NOMO-1 treated with DMSO at 0.1 percent for 48 hours (cell line): ENCODE measurements around the gene NME1.
"Not testable (repeated sequence)": the region's sequence is repeated elsewhere in the genome, so short reads cannot be mapped to it uniquely, and the experiment has no call there.

Experiments used
- DNase-seq: peaks from one replicate; lab custom pipeline; 2025; ENCODE audit not compliant: unreplicated experiment; lab: John Stamatoyannopoulos, UW

The NME1 gene

GRCh38 chr17:51144266-51145022 lies 8.9 kb upstream of the NME1 start:
- no peak for DNase-seq

GRCh38 chr17:51147650-51148049 lies 5.7 kb upstream of the NME1 start:
- DNase-seq = no peak

GRCh38 chr17:51149163-51149562 lies 4.2 kb upstream of the NME1 start:
- no peak for DNase-seq

GRCh38 chr17:51150932-51151331 lies 2.4 kb upstream of the NME1 start:
- DNase-seq = no peak

- no peak for DNase-seq
Measured at GRCh38 chr17:51152766-51153209, 571 bp upstream of the NME1 start.

GRCh38 chr17:51154176-51154575 lies 817 bp downstream of the NME1 start:
- DNase-seq = peak; percentile 8

- DNase-seq = no peak
Measured at GRCh38 chr17:51155416-51155815, 2.1 kb downstream of the NME1 start.

- no peak for DNase-seq
Measured at GRCh38 chr17:51159604-51160003, 6.2 kb downstream of the NME1 start.

- no peak for DNase-seq
Measured at GRCh38 chr17:51161541-51161940, 8.2 kb downstream of the NME1 start.

- no peak for DNase-seq
Measured at GRCh38 chr17:51164911-51165679, 11.7 kb downstream of the NME1 start.

- DNase-seq = no peak
Measured at GRCh38 chr17:51165680-51166197, 12.4 kb downstream of the NME1 start.

- peak; percentile 63 for DNase-seq
Measured at GRCh38 chr17:51166198-51166986, 13.0 kb downstream of the NME1 start, which contains the start of gene NME2. TSS of gene NME2 (plus strand) at chr17:51166411. CDS start at chr17:51166831, 420 bp downstream.

GRCh38 chr17:51166987-51167931 lies 13.9 kb downstream of the NME1 start:
- peak; percentile 29 for DNase-seq

GRCh38 chr17:51169340-51169739 lies 16.0 kb downstream of the NME1 start:
- DNase-seq = no peak

GRCh38 chr17:51170736-51171135 lies 17.4 kb downstream of the NME1 start:
- DNase-seq = no peak

- not testable (repeated sequence) for DNase-seq
Measured at GRCh38 chr17:51172030-51172429, 18.7 kb downstream of the NME1 start.

GRCh38 chr17:51180486-51180885 lies 27.1 kb downstream of the NME1 start:
- no peak for DNase-seq

GRCh38 chr17:51184124-51184523 lies 30.8 kb downstream of the NME1 start:
- no peak for DNase-seq

- DNase-seq = no peak
Measured at GRCh38 chr17:51185763-51186332, 32.5 kb downstream of the NME1 start.
